ENCODE measurements around the gene CDKL5.

Gene CDKL5

DNA sequence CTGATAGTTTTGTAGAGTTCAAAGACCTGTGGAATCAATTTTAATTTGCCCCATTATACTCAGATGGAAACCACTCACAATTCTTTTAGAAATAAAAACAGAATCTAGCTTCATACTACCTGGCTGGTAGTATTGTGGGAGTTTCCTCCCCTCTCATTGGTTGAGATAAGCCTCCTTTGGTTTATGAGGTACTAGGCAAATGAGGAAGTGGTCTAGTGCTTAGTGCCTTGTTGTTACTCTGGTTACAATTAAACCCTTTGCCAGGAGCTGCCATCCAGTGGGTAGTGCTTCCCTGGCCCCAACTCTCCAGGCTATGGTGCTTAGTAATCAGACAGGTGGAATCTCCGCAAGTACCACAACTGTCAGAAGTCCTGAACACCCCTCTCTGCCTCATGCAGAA, 118.3 kb downstream of the CDKL5 start:
- Histone ChIP-seq H3K27ac (ENCODE audit: low read length) (no peak overlapping the region), H3K4me3 (ENCODE audit: low read length) (no peak overlapping the region), H3K36me3 (ENCODE audit: insufficient read depth, low read depth, low read length) (no peaks in the 10 kb centered on the region), H3K27me3 (ENCODE audit: insufficient read depth, low read length) (no peaks in the 10 kb centered on the region), H3K9me3 (ENCODE audit: insufficient read depth, low read depth, low read length) (no peaks in the 10 kb centered on the region), H3K9ac (ENCODE audit: low read depth, low read length) (no peak overlapping the region), H3K4me1 (ENCODE audit: insufficient read depth, low read length) (peaks cover 6% of the 10 kb centered on the region; the same call in 1 of the 2 replicates)

GRCh38 chrX:18545771-18546170, 120.4 kb downstream of the CDKL5 start:
- Histone ChIP-seq H3K9me3 (ENCODE audit: insufficient read depth, low read depth, low read length) (no peaks in the 10 kb centered on the region), H3K27ac (ENCODE audit: low read length) (no peak overlapping the region), H3K4me1 (ENCODE audit: insufficient read depth, low read length) (peaks cover 20% of the 10 kb centered on the region; the same call in 1 of the 2 replicates), H3K36me3 (ENCODE audit: insufficient read depth, low read depth, low read length) (no peaks in the 10 kb centered on the region), H3K9ac (ENCODE audit: low read depth, low read length) (no peak overlapping the region), H3K4me3 (ENCODE audit: low read length) (no peak overlapping the region), H3K27me3 (ENCODE audit: insufficient read depth, low read length) (no peaks in the 10 kb centered on the region)

DNA sequence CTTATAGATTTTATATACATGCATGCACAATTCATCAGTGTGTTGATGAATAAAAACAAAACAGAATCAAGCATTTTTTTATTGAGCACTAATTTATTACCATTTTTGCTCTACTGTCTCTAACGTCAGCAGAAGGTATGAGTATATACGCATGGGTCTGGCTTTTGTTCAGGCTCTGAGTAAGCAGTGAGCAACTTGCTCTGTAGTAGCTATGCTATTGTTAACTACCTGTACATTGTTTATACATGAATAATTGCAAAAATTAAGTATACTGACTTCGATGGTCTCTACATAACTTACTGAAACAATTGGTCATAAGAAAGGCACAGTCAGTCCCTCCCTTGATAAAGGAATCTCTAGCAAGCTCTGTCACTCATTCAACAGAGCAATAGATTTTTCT, 123.6 kb downstream of the CDKL5 start:
- H3K36me3 ChIP-seq (ENCODE audit: insufficient read depth, low read depth, low read length): no peaks in the 10 kb centered on the region
- H3K4me3 ChIP-seq (ENCODE audit: low read length): no peak overlapping the region
- no peaks in the 10 kb centered on the region for H3K27me3 ChIP-seq (ENCODE audit: insufficient read depth, low read length)
- H3K9me3 ChIP-seq (ENCODE audit: insufficient read depth, low read depth, low read length): no peaks in the 10 kb centered on the region
- peaks cover 20% of the 10 kb centered on the region; the same call in 1 of the 2 replicates for H3K4me1 ChIP-seq (ENCODE audit: insufficient read depth, low read length)
- H3K27ac ChIP-seq (ENCODE audit: low read length): no peak overlapping the region
- no peak overlapping the region for H3K9ac ChIP-seq (ENCODE audit: low read depth, low read length)

DNA sequence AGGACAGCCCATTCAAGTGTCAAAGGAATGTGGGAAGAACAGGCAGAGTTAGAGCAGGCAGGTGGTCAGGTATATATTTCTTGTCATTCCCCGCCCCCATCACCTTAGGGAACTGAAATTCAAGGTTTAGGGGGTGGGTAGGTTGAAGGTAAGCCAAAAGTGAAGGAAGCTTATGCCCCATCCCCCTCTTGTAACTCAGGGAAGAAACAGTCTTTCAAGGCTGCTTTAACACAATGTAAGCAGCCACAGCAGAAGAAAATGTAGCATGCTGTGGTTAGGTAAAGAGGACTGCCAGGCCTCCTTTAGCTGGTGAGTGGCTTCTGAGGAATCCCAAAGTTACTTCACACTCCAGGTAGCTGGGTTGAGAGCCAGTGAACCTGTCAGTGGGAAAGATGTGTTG, 124.2 kb downstream of the CDKL5 start:
- H3K36me3 ChIP-seq (ENCODE audit: insufficient read depth, low read depth, low read length): no peaks in the 10 kb centered on the region
- no peak overlapping the region for H3K27ac ChIP-seq (ENCODE audit: low read length)
- peak overlapping the region; percentile 23; the same call in 1 of the 2 replicates for H3K4me3 ChIP-seq (ENCODE audit: low read length)
- H3K27me3 ChIP-seq (ENCODE audit: insufficient read depth, low read length): no peaks in the 10 kb centered on the region
- H3K4me1 ChIP-seq (ENCODE audit: insufficient read depth, low read length): peaks cover 20% of the 10 kb centered on the region; the same call in 1 of the 2 replicates
- H3K9ac ChIP-seq (ENCODE audit: low read depth, low read length): no peak overlapping the region
- no peaks in the 10 kb centered on the region for H3K9me3 ChIP-seq (ENCODE audit: insufficient read depth, low read depth, low read length)

DNA sequence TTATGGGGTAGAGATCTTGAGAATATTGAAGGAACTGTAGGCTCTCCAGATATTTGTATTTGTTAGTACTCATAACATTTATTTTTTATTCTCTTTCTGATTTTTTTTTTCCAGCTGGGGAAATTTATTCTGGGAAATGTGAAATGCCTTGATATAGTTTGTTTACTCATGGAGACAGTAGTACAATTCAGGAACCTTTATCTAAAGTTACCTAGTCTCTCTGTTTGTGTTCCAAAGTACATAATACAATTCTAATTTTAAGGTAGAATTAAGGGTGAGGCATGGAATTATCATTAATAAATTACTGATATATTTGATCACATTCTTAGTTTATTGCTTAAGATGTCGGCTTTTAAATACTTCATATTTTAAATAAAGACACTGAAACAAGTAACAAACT, 132.5 kb downstream of the CDKL5 start:
- Histone ChIP-seq H3K27ac (ENCODE audit: low read length) (no peak overlapping the region), H3K4me1 (ENCODE audit: insufficient read depth, low read length) (no peaks in the 10 kb centered on the region; the same call in 1 of the 2 replicates), H3K4me3 (ENCODE audit: low read length) (no peak overlapping the region), H3K9me3 (ENCODE audit: insufficient read depth, low read depth, low read length) (no peaks in the 10 kb centered on the region), H3K36me3 (ENCODE audit: insufficient read depth, low read depth, low read length) (no peaks in the 10 kb centered on the region), H3K9ac (ENCODE audit: low read depth, low read length) (no peak overlapping the region), H3K27me3 (ENCODE audit: insufficient read depth, low read length) (no peaks in the 10 kb centered on the region)

DNA sequence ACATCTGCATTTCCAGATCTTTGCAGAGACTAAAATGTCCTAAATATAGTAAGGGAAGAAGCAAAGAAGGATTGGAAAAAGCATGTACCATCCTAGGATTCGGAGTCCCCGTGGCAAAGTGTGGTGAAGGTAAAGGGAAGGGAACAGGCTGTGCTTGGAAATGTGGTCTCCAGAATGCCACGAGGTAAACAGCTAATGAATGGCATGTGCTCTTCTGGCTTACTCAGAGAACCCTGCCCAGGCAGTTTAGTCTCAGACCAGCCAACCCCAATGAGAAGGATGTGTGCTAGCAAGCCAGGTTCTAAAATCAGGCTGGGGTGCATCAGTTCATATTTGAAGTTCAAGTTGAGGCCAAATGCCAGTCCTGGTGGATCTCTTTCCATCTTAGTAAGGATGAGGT, 133.4 kb downstream of the CDKL5 start:
- Histone ChIP-seq H3K27ac (ENCODE audit: low read length) (no peak overlapping the region), H3K36me3 (ENCODE audit: insufficient read depth, low read depth, low read length) (no peaks in the 10 kb centered on the region), H3K4me3 (ENCODE audit: low read length) (no peak overlapping the region), H3K9me3 (ENCODE audit: insufficient read depth, low read depth, low read length) (no peaks in the 10 kb centered on the region), H3K9ac (ENCODE audit: low read depth, low read length) (no peak overlapping the region), H3K27me3 (ENCODE audit: insufficient read depth, low read length) (no peaks in the 10 kb centered on the region), H3K4me1 (ENCODE audit: insufficient read depth, low read length) (no peaks in the 10 kb centered on the region; the same call in 1 of the 2 replicates)

DNA sequence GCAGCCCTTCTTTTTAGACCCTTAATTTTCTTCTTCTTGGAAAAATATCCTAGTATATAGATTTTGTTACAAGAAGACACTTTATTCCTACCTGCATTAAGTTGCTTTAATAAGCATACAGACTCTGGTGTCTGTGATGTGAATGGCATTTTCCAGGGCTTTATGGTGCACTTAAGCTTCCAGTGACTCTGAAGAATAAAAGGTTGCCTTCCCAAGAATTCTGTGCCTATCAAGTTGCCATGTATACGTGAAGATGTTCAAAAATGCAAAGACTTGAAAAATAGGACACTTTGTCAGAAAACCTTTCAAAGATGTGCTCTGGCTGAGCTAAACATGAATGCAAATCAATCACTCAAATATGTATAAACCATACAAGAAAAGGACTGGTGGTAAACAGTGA, 135.6 kb downstream of the CDKL5 start:
- Histone ChIP-seq H3K4me1 (ENCODE audit: insufficient read depth, low read length) (peaks cover 9% of the 10 kb centered on the region; the same call in 1 of the 2 replicates), H3K9me3 (ENCODE audit: insufficient read depth, low read depth, low read length) (no peaks in the 10 kb centered on the region), H3K27me3 (ENCODE audit: insufficient read depth, low read length) (no peaks in the 10 kb centered on the region)

DNA sequence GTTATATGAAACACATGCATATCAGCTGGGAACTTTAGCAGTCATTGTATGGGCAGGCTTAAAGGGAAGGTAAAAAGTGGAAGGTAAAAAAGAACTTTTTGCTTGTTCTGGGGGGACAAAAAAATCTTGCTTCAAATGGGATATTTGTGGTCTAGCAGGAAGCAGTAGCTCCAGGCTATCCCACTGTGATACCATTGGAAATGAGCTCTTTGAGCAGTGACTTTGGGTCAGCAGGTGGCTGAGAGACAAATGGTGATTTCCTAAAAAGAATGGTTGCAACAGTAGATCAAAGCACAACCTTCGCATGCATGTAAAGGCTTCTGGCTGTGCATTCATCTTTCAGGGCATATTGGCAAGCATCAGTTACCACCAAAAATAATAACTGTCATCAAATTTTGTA, 140.3 kb downstream of the CDKL5 start:
- Histone ChIP-seq H3K9ac (ENCODE audit: low read depth, low read length) (no peak overlapping the region), H3K27me3 (ENCODE audit: insufficient read depth, low read length) (no peaks in the 10 kb centered on the region), H3K4me1 (ENCODE audit: insufficient read depth, low read length) (peaks cover 9% of the 10 kb centered on the region; the same call in 1 of the 2 replicates), H3K9me3 (ENCODE audit: insufficient read depth, low read depth, low read length) (no peaks in the 10 kb centered on the region), H3K27ac (ENCODE audit: low read length) (no peak overlapping the region), H3K4me3 (ENCODE audit: low read length) (no peak overlapping the region), H3K36me3 (ENCODE audit: insufficient read depth, low read depth, low read length) (no peaks in the 10 kb centered on the region)

More for the DNA sequence above, 135.6 kb downstream of the CDKL5 start:
- H3K36me3 ChIP-seq (ENCODE audit: insufficient read depth, low read depth, low read length): no peaks in the 10 kb centered on the region
- no peak overlapping the region for H3K9ac ChIP-seq (ENCODE audit: low read depth, low read length)
- H3K27ac ChIP-seq (ENCODE audit: low read length): no peak overlapping the region
- no peak overlapping the region for H3K4me3 ChIP-seq (ENCODE audit: low read length)

DNA sequence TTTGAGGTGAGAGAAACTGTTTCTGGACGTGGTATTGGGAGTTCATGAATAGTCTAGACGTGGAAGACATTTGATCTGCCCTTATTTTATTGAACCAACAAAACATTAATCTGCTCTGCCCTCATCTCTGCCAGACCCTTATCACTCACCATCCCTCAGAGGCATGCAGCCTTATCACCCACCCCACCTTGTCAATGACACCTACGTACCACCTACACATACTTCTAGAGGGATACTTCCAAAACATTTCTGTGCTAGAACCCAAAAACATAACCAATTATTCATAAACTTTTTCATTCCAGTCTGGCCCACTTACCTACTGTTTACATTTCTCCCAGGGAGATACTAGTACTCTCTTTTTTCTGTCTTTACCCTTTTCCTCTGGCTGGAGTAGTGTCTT, 141.3 kb downstream of the CDKL5 start:
- Histone ChIP-seq H3K9ac (ENCODE audit: low read depth, low read length) (no peak overlapping the region), H3K27ac (ENCODE audit: low read length) (no peak overlapping the region), H3K4me3 (ENCODE audit: low read length) (no peak overlapping the region), H3K9me3 (ENCODE audit: insufficient read depth, low read depth, low read length) (no peaks in the 10 kb centered on the region), H3K27me3 (ENCODE audit: insufficient read depth, low read length) (no peaks in the 10 kb centered on the region), H3K4me1 (ENCODE audit: insufficient read depth, low read length) (peaks cover 9% of the 10 kb centered on the region; the same call in 1 of the 2 replicates), H3K36me3 (ENCODE audit: insufficient read depth, low read depth, low read length) (no peaks in the 10 kb centered on the region)

- Histone ChIP-seq H3K4me3 (ENCODE audit: low read length) (no peak overlapping the region), H3K9me3 (ENCODE audit: insufficient read depth, low read depth, low read length) (no peaks in the 10 kb centered on the region), H3K27me3 (ENCODE audit: insufficient read depth, low read length) (no peaks in the 10 kb centered on the region), H3K9ac (ENCODE audit: low read depth, low read length) (no peak overlapping the region), H3K27ac (ENCODE audit: low read length) (no peak overlapping the region), H3K36me3 (ENCODE audit: insufficient read depth, low read depth, low read length) (no peaks in the 10 kb centered on the region; the same call in 1 of the 2 replicates), H3K4me1 (ENCODE audit: insufficient read depth, low read length) (no peaks in the 10 kb centered on the region)
These were observed 148.1 kb downstream of the CDKL5 start for GRCh38 chrX:18573556-18573955.

DNA sequence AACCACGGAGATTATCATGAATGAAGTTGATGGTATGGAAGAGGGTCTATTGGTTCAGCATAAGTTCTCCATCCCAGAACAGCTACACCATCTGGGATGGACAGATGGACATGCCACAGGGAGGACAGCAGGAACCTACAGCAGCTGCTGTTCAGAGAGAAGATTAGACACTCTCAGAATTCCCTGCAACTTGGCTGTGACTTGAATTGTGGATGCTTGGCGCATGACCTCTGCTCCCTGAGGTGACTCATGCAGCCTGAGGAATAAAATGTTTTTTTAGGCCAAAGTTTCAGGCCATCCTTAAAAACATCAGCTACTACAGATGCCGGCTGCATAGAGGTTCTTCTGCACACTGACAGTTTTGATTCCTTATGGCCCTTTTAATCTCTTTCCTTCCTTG, 149.2 kb downstream of the CDKL5 start:
- H3K27ac ChIP-seq (ENCODE audit: low read length): no peak overlapping the region
- H3K27me3 ChIP-seq (ENCODE audit: insufficient read depth, low read length): no peaks in the 10 kb centered on the region
- H3K4me1 ChIP-seq (ENCODE audit: insufficient read depth, low read length): no peaks in the 10 kb centered on the region
- H3K9me3 ChIP-seq (ENCODE audit: insufficient read depth, low read depth, low read length): no peaks in the 10 kb centered on the region
- H3K9ac ChIP-seq (ENCODE audit: low read depth, low read length): no peak overlapping the region
- H3K36me3 ChIP-seq (ENCODE audit: insufficient read depth, low read depth, low read length): no peaks in the 10 kb centered on the region; the same call in 1 of the 2 replicates
- H3K4me3 ChIP-seq (ENCODE audit: low read length): no peak overlapping the region

DNA sequence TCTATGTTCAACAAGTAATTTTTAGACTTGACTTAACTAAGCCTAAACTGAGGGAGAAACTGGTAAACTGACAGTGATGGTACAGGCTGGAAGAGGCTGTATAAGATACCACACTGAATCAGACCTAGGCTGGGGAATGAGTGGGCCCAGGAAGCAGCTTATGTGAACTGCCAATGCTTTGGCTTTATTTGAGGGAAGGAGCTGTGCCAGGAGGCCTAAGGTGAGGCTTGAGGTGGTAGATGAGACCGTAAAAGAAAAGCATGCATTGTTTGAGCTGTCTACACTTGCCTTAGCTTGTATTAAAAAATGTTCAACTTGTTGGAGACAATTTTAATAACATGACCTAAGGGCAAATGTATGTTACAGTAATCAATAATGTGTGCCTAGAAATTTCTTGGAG, 150.3 kb downstream of the CDKL5 start:
- Histone ChIP-seq H3K9me3 (ENCODE audit: insufficient read depth, low read depth, low read length) (no peaks in the 10 kb centered on the region), H3K36me3 (ENCODE audit: insufficient read depth, low read depth, low read length) (peaks cover 8% of the 10 kb centered on the region), H3K4me3 (ENCODE audit: low read length) (no peak overlapping the region), H3K27me3 (ENCODE audit: insufficient read depth, low read length) (no peaks in the 10 kb centered on the region), H3K9ac (ENCODE audit: low read depth, low read length) (no peak overlapping the region; the same call in 1 of the 2 replicates), H3K27ac (ENCODE audit: low read length) (no peak overlapping the region), H3K4me1 (ENCODE audit: insufficient read depth, low read length) (no peaks in the 10 kb centered on the region)
